ENCODE data around the gene RHOB.

Gene RHOB

GRCh38 chr2:20487030-20487391, 40.1 kb downstream of the RHOB start:
- H3K9me3 ChIP-seq = no peaks in the 10 kb centered on the region
- no peaks in the 10 kb centered on the region for H3K4me1 ChIP-seq (ENCODE audit: control insufficient read depth in 1 of 2, insufficient read depth in 1 of 2, low read depth in 1 of 2, low read length in 1 of 2)
- H3K36me3 ChIP-seq = no peaks in the 10 kb centered on the region
- H3K4me3 ChIP-seq (ENCODE audit: low read depth in 1 of 2, low read length in 1 of 2) = no peak overlapping the region
- H3K27ac ChIP-seq = no peak overlapping the region
- TF ChIP-seq CTCF (IDR thresholded peaks at IDR 0.05) = no peak
- no peaks in the 10 kb centered on the region for H3K27me3 ChIP-seq

DNA sequence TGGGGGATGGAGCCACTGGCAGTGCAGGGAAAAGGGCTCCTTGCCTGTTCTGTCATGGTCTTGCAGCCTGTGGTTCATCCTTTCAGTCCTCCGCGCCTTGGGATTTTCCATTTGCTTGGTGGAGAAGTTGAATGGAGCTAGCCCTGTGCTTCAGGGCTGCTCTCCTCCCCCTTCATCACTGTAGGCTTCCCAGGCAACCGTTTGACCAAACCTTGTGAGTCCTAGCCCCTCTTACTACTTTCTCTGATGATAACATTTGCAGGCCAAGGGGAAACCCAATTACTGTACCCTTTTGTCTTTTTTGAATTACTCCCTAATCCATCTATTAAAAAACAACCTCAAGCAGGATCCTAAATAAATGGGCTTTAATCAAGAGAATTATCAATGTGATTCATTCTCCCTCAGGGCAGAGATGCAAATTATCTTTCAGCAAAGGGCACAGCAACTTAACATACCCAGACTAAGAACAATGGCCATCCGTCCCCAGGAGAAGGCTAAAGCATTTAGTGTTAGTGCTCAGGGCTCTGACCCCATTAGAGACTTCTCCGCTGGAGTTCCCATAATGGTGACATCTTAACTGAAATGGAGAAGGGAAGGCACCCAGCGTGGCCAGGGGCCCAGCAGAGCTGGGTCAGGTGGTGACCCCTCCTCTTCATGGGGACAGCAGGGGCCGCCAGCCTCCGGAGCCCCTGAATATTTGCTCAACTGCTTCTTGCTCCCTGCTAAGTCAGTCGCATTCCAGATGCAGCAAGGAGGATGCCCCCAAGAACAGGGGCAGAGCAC, 40.7 kb downstream of the RHOB start:
- Histone ChIP-seq H3K36me3 (no peaks in the 10 kb centered on the region), H3K4me1 (ENCODE audit: control insufficient read depth in 1 of 2, insufficient read depth in 1 of 2, low read depth in 1 of 2, low read length in 1 of 2) (no peaks in the 10 kb centered on the region), H3K4me3 (ENCODE audit: low read depth in 1 of 2, low read length in 1 of 2) (no peak overlapping the region), H3K9me3 (no peaks in the 10 kb centered on the region), H3K27me3 (no peaks in the 10 kb centered on the region), H3K27ac (no peak overlapping the region)
- TF ChIP-seq CTCF (IDR thresholded peaks at IDR 0.05) = no peak

GRCh38 chr2:20488201-20488641, 41.3 kb downstream of the RHOB start:
- no peaks in the 10 kb centered on the region for H3K36me3 ChIP-seq
- H3K27me3 ChIP-seq = no peaks in the 10 kb centered on the region
- no peaks in the 10 kb centered on the region for H3K4me1 ChIP-seq (ENCODE audit: control insufficient read depth in 1 of 2, insufficient read depth in 1 of 2, low read depth in 1 of 2, low read length in 1 of 2)
- H3K9me3 ChIP-seq = no peaks in the 10 kb centered on the region
- H3K4me3 ChIP-seq (ENCODE audit: low read depth in 1 of 2, low read length in 1 of 2) = no peak overlapping the region
- H3K27ac ChIP-seq = no peak overlapping the region
- no peak for TF ChIP-seq CTCF (IDR thresholded peaks at IDR 0.05)

DNA sequence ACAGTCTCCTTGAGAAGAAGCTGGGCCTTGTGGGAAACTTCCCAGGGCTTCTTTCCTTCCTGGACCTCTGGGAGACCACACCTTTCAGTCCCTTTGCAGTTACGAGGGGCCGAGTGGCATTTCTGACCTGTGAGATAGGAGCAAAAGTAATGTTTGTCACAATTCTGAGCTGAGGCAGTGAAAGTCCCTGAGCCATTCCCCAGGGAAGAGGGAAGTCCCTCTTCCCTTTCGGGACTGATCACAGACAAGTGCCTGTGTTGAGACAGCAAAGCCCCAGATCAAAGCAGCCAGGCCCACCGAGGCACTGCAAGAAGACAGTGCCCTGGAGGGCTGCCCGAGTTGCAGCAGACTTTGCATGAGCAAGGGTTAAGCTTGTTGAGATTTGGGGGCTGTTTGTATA, 41.9 kb downstream of the RHOB start:
- Histone ChIP-seq H3K9me3 (no peaks in the 10 kb centered on the region), H3K27me3 (no peaks in the 10 kb centered on the region), H3K36me3 (no peaks in the 10 kb centered on the region), H3K27ac (no peak overlapping the region), H3K4me3 (ENCODE audit: low read depth in 1 of 2, low read length in 1 of 2) (no peak overlapping the region), H3K4me1 (ENCODE audit: control insufficient read depth in 1 of 2, insufficient read depth in 1 of 2, low read depth in 1 of 2, low read length in 1 of 2) (peaks cover under 1 to 4% of the 10 kb centered on the region in 2 experiments)
- TF ChIP-seq CTCF (IDR thresholded peaks at IDR 0.05) = no peak

DNA sequence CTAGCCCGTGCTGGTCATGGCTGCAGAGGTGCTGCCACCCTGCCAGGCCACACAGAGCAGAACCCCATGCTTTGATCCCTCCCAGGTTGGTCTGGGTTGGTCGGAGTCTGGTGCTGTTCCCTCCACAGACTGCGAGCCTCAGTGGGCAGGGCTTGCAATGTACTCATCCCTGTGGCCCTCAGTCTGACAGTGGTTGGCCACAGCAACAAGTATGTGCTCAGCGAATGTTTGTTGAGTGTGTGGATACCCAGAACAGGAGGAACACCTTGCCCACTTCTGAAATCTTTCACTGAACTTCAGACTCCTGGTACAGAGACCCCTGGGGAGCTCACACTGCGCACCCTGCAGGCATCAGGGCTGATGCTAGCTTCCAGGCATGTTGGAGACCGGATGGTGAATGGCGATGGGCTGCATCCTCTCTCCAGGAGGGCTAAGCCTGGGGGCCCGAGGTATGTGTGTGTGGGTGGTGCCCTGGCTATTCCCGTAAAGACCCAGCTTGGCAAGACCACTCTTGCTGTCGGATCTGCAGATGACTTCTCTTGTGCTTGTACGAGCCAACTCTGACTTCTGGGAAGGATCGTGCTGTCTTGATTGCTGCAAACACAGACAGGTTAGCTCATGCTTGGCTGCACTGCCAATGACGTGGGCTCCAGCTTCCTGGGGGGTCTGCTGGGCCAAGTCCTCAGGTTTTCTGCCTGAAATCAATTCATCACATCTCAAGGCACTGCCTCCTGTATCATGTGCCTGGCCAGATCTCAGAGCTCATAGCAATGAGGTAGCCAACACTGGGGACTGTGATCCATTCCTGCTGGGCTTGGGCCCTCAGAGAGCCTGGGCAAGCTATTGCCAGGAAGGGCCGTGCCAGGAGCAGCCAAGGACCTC, 43.7 kb downstream of the RHOB start:
- Histone ChIP-seq H3K27ac (no peak overlapping the region), H3K4me1 (ENCODE audit: control insufficient read depth in 1 of 2, insufficient read depth in 1 of 2, low read depth in 1 of 2, low read length in 1 of 2) (peaks cover 11 to 16% of the 10 kb centered on the region in 2 experiments)

More for the DNA sequence above, 43.7 kb downstream of the RHOB start:
- Histone ChIP-seq H3K9me3 (no peaks in the 10 kb centered on the region), H3K36me3 (no peaks in the 10 kb centered on the region), H3K4me3 (ENCODE audit: low read depth in 1 of 2, low read length in 1 of 2) (no peak overlapping the region), H3K27me3 (no peaks in the 10 kb centered on the region)
- no peak for TF ChIP-seq CTCF (IDR thresholded peaks at IDR 0.05)

All from neutrophil (primary cell).